ENCODE data around the gene GPHB5.

- TF ChIP-seq CTCF (IDR thresholded peaks at IDR 0.05; ENCODE audit: insufficient read depth, low read depth, low read length) = no peak
- no peak for TF ChIP-seq EZH2 (IDR thresholded peaks at IDR 0.05; ENCODE audit: insufficient read depth, low read length)
Observed at GRCh38 chr14:63288853-63289252, 29.9 kb downstream of the GPHB5 start.
